ENCODE data around the gene NOS1AP.

NOS1AP gene

DNA sequence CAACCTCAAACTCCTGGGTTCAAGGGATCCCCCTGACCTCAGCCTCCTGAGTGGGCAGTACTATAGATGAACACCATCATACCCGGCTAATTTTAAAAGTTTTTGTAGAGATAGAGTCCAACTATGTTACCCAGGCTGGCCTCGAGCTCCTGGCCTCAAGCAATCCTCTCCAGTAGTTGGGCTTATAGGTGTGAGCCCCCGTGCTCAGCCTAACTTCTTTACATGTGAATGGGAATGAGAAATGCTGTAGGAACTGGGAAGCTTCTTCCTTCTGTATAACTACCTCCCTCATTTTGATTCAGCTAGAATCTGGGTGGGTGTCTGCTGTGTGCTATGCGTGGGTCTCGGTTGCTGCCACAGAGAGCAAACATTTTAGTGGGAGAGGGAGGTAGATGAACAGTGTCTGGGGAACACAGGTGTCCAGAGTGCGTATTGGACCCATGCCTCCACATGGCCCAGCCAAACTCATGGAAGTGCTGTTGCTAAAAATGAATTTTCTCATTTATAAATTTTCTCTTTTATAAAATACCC lies 150.6 kb downstream of the NOS1AP start:
- no peak for DNase-seq (ENCODE audit: low read depth)

DNA sequence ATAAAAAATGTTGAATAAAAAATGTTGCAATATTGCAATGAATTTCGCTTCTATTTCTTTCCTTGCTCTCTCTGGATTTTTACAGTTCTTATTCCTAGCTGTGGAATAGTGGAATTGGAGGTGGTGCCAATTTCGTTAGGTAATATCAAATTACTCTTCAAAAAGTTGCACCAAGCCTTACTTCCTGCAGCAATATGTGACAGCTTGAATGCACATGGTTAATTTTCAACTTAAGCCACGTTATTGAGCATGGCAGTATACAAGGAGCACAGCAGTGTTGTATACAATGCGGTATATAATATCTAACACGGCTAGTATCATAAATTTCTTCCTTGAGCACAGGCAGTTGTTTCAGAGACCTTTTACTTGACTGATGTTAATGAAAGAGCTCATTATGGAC lies 152.5 kb downstream of the NOS1AP start:
- DNase-seq (ENCODE audit: low read depth), result no peak

DNA sequence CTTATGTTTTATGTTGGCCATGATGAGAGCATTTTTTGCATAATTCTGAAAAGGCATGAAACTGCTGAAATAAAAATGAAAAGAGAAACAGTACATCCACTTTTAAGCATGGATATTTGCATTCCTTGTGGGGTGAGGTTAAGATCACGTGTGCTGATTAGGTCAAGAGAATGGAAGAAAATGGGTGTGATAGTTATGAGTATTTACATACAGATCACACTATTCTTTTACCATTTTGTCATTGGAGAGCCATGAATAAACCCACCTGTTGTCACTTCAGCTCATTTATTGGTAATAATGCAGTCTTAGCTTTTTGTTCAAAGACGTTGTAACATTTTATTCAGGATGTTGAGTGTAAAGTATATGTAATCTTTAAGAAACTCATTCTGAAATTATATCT lies 153.2 kb downstream of the NOS1AP start:
- no peak for DNase-seq (ENCODE audit: low read depth)

DNA sequence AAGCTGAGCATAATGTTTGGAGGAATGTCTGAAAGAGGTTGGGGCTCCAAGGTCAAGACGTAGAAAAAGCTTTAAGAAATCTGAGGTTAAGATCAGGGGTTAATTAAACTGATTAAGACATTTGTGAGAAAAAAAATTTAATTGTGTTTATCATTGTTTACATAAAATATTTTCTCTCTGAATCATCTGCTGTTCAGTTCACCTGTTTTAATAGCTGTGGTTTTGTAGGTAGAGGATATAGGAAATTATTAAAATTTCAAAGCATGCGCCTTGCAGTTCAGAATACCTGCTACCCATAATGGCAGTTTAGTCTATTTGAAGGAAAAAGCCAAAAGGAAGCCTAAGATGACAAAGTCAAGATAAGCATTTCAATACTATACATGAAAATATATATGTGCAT lies 154.0 kb downstream of the NOS1AP start:
- no peak for DNase-seq (ENCODE audit: low read depth)

DNA sequence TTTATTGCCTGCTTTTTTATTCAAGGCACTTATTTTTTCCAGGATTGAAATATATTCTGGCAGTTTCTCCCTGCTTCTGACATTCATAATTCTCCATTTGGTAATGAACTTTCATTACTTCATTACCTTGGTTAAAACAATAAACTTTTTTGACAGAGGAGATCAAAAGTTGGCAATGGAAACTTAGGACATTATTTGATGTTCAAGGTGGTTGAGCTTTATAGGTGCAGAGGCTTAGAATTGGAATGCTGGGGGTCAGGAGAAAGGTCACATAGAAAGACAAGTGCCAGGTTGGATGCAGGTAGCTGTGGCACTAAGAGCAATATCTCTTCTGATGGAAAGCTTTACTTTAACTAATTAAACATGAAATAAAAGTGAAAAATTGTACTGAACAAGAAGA lies 154.8 kb downstream of the NOS1AP start:
- DNase-seq (ENCODE audit: low read depth), result no peak

DNA sequence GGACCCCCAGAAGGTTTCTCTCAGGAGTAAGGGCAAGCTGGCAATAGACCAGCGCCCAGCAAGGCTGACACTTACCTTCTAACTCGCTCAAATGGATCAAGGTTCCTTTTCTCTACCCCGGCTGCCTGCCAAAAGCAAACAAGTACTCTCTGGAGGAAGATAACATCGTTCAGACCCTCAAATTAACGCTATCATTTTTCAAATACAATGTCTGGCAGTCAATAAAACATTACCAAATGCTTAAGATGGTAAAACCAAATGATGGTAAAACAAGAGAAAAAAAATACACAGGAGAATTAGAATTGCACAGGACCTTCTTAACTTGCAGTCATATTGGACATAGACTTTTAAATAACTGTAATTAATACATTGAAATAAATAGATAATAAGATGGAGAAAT lies 159.1 kb downstream of the NOS1AP start:
- no peak for DNase-seq (ENCODE audit: low read depth)

DNA sequence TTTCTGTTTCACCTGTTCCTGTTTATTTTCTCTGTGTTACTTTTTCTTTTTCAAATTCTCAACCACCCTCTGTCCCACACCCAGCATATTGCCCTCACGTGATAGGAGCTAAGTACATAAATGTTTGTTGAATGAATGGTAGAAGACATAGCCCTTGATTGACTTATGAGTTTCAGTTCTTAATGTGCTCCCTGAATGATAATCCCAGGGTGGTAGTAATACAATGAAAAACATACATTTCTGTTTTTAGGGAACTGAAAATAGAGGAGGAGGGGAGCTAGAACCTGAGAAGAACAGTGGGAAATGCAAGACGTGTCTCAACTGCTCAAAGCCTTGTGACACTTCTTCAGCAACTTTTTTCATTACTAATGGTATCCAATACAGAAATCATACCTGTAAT lies 160.1 kb downstream of the NOS1AP start:
- no peak for DNase-seq (ENCODE audit: low read depth)

DNA sequence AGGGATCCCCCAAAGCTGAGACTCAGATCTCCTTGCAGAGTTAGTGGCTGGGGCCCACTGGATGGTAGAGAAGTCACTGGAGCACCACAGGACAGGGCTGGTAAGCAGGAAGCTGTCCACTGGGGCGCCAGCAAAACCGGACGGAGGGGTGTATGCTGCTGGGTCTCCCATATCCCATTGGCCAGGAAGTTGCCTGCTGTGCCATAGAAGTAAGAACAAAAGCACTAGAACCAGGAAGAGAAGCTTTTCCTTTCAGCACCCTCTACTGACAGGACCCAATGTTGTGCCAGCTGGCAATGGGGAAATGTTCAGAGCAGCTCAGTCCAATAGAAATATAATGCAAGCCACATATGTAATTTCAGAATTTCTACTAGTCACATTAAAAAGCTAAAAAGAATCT lies 160.6 kb downstream of the NOS1AP start:
- DNase-seq (ENCODE audit: low read depth), result no peak

DNA sequence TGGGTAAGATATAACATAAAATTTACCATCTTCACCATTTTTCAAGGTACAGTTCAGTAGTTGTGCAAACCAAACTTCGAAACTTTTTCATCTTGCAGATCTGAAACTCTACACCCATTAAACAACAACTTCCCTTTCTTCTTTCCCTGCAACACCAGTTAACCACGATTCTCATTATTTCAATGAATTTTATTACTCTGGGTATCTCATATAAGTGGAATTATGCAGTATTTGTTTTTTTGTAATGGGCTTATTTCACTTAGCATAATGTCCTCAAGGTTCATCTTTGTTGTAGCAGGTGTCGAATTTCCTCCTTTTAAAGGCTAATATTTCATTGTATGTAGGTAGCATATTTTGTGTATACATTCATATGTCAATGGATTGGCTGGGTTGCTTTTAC lies 161.0 kb downstream of the NOS1AP start:
- no peak for DNase-seq (ENCODE audit: low read depth)

DNA sequence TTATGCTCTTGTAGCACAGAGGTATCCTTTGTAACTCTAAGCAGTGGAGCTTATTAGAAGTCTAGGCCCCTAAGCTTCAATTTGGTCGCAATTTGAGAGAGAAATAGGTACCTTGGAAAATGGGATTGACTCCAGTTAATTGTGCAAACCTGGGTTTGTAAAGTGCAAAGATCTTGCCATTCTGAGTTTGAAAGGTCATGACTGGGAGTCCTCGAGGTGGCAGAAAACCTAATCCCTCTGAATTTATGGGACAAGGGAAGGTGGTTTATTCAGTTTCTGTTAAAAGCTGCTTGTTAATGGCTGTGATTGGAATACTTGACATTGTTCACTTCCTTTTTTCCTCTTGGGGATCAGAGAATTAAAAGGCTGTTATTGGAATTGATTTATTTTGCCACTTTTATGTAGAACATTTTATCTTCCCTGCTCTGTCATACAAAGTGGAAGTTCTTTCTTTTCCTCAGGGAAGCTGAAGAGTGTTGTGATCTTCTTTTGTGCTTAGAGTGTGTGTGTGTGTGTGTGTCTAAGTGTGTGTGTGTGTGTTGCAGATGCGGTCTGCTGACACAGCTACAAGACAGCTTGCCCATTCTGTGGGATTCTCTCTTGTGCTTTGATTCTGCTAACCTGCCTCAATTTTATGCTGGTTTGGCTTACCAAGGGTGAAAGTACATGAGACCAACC lies 162.7 kb downstream of the NOS1AP start:
- no peak for DNase-seq (ENCODE audit: low read depth)

DNA sequence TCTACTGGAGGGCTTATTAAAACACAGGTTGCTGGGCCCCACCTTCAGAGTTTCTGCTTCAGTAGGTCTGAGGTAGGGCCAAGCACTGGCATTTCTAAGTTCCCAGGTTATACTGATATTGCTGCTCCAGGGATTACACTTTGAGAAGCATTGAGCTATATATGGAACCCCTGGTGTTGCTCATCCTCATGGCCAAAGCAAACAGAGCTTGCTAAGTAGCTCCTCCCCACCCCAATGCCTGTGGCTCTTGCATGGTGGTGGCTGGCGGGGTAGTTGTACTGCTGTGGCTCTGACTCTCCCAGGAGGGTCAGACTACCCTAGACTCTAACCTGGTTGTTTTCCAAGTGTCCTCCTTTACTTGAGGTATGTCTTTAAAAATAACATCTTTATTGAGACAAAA lies 163.6 kb downstream of the NOS1AP start:
- DNase-seq (ENCODE audit: low read depth), result no peak

DNA sequence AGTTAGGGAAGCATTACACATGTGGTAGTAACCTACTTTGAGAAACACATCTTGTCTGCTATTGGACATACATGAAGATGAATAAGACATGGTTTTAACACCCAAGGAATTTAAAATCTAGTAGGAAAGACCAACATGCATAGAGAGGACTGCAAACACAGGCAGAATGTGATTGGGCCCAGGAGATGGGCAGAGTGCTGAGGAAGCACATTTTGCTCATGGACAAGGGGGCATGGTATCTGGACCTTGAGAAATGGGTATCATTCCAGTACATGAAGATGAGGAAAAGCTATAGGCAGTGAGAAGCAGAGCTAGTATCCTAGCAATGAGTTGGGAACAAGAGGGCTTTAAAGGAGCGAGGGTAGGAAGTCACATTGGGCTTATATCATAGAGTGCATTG lies 164.4 kb downstream of the NOS1AP start:
- no peak for DNase-seq (ENCODE audit: low read depth)

DNA sequence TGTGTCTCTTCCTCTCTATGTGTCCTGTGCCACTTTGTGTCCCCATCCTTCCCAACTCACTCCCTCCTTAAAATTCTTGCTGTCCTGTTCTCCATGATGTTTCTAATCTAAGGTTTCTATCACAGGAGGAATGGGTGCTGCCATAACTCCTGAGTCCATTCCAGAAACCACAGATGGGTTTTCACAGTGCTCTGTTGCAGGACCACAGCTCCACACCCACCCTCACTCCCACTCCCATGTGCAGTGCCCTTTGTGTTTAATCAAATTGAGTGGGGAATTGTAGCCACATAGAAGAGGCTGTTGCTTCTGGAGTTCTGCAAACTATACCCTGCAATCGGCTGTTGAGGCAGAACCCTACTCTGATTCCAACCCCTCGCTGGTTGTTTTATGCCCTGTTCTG lies 165.1 kb downstream of the NOS1AP start:
- DNase-seq (ENCODE audit: low read depth), result no peak

DNA sequence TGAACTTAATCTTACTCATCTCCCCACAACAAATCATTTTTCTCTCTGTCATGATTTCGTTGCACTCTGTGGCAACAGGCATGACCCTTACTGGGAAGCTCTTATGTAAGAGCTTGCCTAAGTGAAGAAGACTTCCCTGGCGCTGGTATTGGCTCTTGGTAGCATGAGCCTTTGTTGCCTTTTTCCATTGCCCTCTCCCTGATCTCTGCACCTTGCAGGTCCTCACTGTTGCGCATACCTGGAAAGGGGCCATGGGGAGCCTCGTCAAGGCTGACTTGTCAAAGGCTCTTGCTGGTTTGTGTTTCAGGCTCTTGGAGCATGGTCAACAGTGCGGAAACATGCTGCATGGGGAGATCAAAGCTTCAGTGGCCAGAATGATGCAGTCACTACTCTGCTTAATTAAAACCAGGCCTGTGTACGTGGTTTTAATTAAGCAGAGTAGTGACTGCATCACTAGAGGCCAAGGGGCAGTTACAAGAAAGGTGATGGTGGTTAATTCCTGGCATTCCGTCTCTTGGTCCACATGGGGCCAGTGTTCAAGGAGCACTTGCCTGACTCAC lies 165.8 kb downstream of the NOS1AP start:
- no peak for DNase-seq (ENCODE audit: low read depth)

DNA sequence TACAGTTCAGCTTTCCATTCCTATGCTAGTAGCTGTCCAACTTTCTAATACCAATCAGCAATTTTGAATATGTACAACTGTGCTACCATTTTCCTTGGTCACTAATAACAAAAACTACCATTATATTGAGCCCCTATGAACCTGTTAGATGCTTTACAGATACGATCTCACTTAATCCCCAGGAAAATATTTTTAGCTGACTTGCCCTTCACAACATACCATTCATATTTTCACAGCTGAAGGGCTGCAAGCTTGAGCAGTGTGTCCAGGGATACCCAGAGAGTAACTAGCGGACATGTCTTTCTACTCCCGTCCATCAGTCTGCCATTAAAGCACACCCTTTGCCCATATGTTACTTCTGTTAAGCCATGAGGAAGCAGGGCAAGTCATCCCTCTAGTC lies 166.7 kb downstream of the NOS1AP start:
- DNase-seq (ENCODE audit: low read depth), result no peak

DNA sequence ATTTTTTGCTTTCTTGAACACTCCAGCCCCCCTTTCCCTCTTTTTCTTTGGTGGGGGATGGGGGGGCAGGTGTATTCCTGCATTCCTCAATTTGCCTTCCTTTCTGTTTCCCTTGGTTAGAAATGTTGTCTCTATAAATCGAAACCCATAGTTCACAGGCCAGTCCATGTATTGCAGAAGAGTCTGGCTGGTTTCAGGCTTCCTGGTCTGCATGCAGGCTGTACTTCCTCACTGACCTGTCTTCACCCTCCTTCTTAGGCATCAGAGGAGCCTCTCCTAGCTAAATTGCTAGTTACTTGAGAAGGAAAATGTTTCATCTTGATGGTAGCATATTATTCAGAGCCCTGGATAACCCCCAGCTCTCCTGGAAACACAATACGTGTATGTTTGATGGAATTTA lies 167.1 kb downstream of the NOS1AP start:
- no peak for DNase-seq (ENCODE audit: low read depth)

DNA sequence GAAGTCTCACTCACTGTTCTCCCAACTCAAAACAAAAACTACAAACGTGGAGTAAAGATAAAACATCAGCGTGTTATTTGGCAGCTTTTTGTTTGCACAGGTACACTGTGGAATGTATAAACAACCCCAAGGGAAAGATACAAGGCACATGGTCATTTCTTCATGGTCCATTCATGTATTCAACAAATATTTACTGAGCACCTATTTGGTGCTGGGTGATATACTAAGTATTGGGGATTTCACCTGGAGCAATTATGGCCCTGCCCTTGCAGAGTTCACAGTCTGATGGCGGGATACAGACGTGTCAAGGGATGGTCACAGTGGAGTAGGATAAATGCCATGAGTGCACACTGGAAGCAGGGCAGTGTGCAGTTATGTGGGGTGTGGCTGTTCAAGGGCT lies 171.1 kb downstream of the NOS1AP start:
- DNase-seq (ENCODE audit: low read depth), result no peak

DNA sequence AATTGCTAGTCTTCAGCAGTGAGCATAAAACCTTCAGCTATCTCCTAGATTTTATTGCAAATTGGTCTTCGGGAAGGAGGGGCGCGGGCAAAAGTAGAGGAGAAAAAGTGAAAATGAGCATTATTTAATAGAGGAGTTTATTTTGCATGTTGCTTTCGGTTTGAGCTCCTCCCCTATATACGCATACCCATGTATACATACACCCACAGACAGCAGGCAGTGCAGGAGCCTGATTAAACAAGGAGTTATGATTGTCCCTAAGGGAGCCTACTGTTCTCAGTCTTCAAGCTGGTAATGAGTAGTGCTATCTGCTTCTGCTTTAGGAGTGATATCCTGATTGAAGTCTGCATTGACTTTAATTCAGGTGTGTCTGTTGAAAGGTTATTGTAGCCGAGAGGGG lies 173.3 kb downstream of the NOS1AP start:
- no peak for DNase-seq (ENCODE audit: low read depth)

DNA sequence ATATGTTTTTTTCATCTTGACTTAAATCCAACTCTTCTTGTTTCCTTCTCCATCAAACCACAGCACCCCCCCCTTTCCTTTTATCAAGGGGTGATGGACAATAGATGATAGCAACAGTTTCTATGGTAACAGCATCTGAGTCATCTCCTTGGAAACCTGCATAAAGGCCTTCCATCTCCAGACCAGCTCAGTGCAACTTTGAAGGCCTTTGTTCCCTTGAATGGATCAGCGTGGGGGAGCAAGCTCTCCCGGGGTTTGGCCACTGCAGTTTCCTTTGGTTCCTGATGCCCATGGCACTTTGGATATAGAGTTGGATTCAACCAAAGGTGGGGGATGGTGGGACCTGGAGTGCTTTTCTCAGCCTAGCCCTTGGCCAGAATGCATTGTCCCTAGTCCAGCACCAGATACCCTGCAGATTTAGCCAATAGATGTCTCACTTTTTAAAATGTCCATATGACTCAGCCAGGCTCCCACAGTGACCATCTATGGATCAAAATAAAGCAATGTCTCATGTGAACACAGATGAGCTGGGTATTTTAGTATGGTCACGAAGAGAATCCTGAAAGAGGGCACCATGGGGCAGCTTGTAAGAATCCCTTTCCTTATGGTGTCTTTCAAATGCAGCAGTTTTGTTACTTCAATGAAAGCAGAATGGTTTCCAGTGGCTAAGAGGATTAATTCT lies 179.5 kb downstream of the NOS1AP start:
- DNase-seq (ENCODE audit: low read depth), result no peak

DNA sequence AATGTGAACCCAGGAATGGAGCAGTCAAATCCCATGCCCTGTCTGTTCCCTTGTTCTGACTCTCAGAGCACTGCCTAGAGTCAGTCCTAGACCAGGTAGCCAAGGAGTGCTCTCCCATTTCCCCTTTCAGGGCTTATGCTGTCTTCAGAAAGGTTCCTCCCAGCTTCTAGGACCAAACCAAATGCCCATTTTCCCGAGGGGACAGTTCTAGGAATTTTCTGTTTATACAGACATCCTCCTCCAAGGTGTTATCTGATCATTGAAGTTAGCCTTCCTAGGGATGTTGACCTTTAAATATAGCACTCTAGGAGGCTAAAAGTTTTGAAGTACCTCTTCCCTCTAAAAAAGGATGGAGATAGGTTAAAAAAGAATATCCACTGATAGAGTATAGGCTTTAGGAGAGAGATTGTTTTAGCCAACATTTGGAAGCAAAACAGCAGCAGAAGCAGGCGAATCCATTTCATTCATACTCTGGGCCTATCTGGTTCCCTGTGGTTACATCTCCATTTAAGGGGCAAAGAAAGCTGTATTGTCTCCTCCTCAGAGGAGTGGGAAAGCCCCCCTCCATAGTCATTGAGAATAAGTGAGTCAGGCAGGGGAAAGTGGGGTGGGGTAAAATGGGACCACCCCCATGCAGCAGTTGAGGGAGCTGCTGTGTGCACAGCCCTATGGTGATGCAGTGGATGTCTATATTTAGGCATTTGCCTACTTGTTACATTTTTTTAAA lies 180.7 kb downstream of the NOS1AP start:
- no peak for DNase-seq (ENCODE audit: low read depth)

DNA sequence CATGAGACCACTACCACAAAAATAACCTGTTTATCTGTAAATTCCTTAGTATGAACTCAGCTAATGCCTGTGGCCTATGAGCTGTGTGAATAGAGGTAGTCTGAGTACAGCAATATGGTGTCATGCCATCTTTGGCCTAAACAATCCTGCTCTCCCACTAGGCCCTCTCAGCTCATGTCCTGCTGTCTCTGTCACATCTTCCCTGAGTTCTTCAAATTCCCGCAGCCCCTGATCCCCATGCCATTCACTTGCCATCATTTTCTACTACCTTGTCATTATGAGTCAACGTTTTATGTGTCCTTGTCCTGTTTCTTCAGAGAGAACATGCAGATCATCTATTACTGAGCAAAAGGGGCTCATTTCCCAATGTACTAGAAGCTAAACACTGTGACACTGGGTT lies 181.6 kb downstream of the NOS1AP start:
- no peak for DNase-seq (ENCODE audit: low read depth)

DNA sequence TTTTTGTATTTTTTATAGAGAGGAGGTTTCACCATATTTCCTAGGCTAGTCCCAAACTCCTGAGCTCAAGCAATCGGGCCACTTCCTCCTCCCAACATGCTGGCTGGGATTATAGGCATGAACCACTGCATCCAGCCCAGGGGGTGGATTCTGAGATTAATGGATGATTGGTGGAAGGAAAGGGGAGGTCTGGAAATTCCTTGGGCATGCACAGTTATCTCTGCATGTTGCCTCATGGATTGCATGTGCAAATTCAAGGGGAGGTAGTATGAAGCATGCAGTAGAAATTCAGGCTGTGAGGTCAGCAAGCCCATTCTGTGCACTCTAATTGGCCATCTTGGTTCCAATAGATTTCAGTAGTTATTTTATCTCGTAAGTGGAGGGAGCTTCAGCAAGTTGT lies 182.7 kb downstream of the NOS1AP start:
- DNase-seq (ENCODE audit: low read depth), result no peak

DNA sequence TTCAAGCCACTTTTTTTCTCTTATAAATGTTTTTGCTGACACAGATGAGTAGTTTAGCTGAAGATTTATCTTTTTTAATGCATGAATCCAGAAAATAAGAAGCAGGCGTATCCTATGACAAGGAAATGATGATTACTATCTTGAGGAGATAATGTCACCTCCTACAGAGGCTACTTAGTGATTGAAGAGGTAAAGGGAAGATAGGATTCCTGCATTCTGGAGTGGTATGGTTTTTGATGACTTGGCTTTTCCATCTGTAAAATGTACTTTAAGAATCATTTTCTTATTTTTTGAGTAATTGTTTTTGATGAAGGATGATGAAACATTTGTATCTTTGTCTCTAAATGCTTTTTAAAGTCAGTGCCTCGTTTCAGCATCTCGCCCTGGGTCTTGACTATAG lies 184.3 kb downstream of the NOS1AP start:
- no peak for DNase-seq (ENCODE audit: low read depth)
